ENCODE data around the gene LYZL6.

LYZL6 gene

GRCh38 chr17:35906926-35907637 lies 36.4 kb downstream of the LYZL6 start:
- DNase-seq (ENCODE audit: low spot score): no peak

GRCh38 chr17:35906191-35906925 lies 37.2 kb downstream of the LYZL6 start:
- no peak for DNase-seq (ENCODE audit: low spot score)
- no peak for TF ChIP-seq CTCF (IDR thresholded peaks at IDR 0.05; ENCODE audit: extremely low read depth, missing control alignments)

More at GRCh38 chr17:35906926-35907637, 36.4 kb downstream of the LYZL6 start:
- no peak for TF ChIP-seq CTCF (IDR thresholded peaks at IDR 0.05; ENCODE audit: extremely low read depth, missing control alignments)

- no peak for TF ChIP-seq CTCF (IDR thresholded peaks at IDR 0.05; ENCODE audit: extremely low read depth, missing control alignments)
- no peak for DNase-seq (ENCODE audit: low spot score)
Observed at GRCh38 chr17:35903451-35903850, 40.1 kb downstream of the LYZL6 start.

- DNase-seq (ENCODE audit: low spot score): no peak
- TF ChIP-seq CTCF (IDR thresholded peaks at IDR 0.05; ENCODE audit: extremely low read depth, missing control alignments): no peak
Observed at GRCh38 chr17:35901631-35902175, 41.8 kb downstream of the LYZL6 start.

DNA sequence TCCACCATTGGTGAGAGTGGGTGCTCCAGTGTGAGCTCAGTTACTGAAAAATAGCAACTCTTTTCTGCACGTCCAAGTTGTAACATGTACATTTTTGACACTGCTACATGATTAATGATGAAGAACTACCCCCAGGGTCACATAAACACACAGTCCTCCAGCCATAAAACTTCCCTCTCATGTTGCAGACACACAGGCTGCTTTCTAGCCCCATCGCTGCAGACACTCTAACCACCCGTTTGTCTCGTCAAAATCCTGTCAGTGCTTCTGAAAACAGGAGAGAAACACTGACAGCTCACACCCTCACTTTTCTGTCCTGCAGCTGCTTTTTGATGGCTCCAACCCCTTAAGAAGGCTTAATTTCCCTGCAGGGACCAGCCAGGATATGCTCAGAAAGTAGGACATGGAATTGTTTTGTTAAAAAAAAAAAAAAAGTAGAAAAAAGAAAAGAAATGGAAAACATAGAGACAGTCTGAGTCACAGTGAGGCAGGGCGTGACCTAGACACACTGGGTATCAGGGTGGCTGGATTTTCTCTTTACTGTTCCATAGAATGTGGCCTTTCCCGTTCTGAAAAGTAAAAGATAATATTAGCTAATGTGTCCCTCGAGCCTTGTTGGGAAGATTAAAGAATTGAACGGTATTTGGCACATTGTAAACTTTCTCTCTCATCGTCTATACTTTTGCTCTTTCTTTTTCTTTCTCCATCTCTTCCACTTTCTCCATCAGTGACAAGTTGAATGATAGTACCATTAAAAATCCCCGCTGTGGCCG lies 42.6 kb downstream of the LYZL6 start:
- no peak for TF ChIP-seq CTCF (IDR thresholded peaks at IDR 0.05; ENCODE audit: extremely low read depth, missing control alignments)

DNA sequence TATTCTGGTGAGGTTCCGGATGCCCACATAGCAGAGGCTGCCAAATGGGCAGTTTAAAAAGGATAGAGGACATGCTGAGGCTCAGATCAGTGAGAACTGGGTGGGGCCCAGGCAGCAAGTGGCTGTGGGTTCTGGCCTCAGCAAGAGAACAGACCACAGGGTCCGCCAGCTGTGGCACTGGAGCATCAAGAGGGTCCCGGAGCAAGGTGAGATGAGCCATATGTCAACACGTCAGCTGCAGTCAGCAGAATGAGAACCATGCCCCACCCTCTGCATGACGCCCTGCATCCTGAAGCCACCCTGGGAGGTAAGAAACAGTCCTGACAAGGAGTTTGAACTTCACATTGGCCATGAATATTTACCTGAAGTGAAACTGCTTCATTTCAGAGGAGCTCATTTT lies 43.2 kb downstream of the LYZL6 start:
- TF ChIP-seq CTCF (IDR thresholded peaks at IDR 0.05; ENCODE audit: extremely low read depth, missing control alignments): no peak
- no peak for DNase-seq (ENCODE audit: low spot score)

More for the DNA sequence above, 42.6 kb downstream of the LYZL6 start:
- DNase-seq (ENCODE audit: low spot score): no peak

Data from GM20000 (cell line).